HG03457 (cell line): ENCODE measurements around the gene RABGGTA.

Experiments
- ATAC-seq: cut with Tn5 transposase; IDR thresholded peaks from one replicate; pipeline ENCODE4 v1.9.1; 2021; ENCODE audit warnings: moderate number of reproducible peaks; ENCODE audit not compliant: unreplicated experiment

Gene RABGGTA

DNA sequence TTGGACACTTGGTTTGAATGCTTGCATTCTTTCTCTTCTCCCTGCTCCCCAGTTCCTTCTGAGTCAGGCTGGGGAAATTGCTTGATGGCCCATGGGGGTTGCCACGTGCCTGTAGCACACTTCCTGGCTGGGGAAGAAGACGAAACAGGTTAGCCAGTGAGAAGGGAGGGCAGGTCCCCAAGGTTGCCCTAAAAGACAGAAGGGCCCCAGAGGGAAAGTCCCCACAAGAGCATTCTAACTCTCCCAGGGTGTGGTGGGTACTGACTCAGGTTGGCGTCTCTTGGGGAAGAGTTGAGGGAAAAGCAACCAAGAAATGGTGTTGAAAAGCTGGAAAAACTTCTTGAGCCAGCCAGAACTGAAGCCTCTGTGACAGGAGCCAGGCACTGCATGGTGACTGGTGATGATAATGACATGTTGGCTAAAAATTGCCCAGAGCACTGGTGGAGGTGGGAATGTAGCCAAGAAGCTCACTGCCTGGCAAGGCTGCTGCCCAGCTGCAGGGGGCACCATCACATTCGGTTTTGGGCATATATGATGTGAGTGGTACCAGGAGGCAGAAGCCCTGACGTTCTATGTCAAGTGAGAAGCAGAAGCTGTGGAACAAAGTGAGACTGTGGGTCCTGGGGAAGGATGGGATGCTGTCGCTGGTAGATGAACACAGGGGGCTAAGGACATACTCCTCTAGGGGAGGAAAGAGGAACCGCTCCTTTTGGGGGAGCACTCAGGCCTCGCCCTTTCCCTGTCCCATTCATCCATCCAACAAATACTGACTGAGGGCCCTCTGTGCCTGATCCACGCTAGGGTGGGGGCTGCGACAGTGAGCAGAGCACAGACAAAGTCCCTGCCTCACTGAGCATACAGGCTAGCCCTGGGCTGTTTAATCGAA is 8.1 kb upstream of the RABGGTA start:
- ATAC-seq: no peak

DNA sequence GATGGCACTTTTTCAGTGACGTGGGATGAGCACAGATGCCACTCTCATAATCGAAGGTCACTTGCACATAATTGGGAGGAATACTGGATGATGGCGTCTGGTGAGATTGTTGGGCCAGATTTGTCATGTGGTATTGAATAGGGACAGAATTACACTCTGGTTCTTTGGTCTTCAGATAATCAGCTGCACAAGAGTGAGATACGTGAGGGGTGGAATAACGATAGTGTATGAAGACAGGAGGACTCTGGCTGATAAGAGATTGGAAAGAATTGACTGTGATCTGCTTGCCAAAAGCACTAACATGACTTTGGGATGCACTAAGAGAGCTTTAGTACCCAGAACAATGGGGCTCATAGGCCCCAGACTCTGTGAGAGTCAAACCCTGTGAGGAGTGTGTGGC is 7.0 kb upstream of the RABGGTA start:
- ATAC-seq: no peak

- no peak for ATAC-seq
Measured at GRCh38 chr14:24277606-24278321, 6.4 kb upstream of the RABGGTA start.

GRCh38 chr14:24277071-24277470 is 5.7 kb upstream of the RABGGTA start:
- no peak for ATAC-seq

GRCh38 chr14:24274101-24274543 is 2.7 kb upstream of the RABGGTA start:
- peak; percentile 42 for ATAC-seq

DNA sequence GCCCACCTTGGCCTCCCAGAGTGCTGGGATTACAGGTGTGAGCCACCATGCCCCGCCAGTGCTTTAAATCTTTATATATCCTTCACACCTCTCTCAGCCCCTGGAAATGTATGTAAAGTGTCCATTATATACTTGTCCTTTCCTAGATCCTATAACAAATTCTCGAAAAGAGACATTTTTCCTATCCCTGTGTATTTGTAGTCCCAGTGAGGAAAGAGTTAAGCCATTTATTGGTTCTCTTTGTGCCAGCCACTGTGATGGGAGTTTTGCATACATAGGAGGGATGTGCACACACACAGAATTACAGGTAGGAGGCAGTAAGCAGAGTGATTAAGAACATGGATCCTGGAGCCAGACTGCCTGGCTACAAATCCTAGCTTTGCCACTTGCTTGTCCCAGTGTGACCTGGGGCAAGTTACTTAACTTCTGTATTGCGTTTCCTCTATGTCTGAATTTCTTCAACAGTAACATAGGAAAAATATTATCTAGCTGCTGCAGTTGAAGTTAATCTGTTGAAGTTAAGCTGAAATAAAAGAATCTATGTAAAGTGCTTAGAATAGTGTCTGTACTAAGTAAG is 2.1 kb upstream of the RABGGTA start:
- no peak for ATAC-seq

DNA sequence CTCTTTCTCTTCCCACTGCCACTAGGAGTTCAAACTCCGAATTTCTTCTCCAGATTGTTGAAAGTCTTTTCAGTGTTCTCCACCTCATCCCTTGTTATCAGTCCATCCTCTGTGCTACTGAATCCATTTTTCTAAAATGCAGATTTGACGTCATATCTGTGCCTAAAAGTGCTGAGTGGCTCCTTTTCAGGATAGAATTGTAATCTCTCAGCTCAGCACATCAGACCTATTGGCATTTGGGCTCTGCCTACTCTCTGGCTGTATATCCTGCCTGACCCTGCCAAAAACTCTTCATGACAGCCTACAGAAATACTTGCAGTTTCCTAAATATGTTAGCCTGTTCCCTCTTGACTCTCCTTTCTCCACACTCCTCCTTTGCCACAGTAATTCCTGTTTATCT is 1.1 kb upstream of the RABGGTA start:
- no peak for ATAC-seq

DNA sequence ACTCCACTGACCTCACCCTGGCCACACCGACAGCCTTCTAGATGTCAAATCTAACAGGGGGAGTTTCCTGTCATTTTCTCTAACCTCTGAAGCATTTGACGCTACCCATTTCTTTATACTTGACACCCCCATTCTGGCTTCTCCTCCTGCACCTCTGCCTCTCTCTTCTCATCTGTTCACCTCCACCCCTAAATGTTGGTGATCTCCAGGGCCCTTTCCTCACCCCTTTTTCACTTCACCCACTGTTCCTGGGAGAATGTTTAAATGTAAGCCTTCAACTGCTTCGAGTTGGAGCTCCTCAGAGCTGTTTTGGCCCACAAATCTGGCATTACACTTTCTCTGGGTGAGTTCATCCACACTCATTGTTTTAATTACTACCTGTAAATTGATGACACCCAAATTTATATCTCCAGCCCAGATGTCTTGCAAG is 452 bp upstream of the RABGGTA start:
- ATAC-seq: no peak

DNA sequence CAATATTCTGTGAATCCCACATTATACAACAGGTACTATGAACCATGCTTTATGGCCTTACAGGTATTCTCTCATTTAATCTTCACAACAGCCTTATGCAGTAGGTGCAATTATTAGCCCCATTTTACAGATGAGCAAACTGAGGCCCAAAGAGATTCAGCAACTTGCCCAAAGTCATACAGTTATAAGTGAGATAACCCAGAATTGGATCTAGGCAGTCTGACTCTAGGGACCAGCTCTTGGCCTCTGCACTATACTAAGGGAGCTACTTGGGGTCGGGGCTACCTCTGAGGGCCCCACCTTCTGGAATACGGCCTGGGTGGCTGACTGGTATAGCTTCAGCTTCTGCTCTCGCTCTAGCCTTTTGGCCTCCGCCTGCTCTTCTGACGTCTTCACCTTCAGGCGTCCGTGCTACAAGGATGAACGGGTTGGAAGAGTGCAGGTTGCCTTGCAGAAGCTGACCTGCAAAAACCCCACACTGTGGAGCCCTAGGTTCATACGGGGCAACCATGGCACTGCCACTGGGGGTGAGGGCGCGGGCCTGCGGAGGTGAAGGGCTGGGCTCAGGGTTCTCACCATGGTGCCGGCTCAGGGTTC is 762 bp downstream of the RABGGTA start:
- no peak for ATAC-seq

GRCh38 chr14:24269910-24270536 is 1.4 kb downstream of the RABGGTA start:
- ATAC-seq: no peak

DNA sequence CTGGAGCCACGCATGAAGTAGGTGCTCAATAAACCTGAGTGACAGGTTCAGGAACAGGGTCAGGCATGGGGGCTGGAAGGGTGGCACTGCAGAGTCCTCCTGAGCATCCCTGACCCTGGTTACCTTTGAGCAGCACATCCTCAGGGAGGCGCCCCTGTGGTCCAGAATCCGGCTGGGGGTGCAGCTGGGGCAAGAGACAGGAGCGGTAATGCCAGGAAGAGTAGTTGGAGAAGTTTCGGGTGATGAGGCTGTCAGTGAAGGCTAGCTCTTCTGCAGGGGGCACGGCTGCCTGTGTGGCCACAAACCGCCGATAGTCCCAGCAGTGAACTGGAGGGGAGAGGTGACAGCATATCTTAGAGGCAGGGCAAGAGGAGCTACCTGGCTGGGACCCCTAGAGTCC is 2.0 kb downstream of the RABGGTA start:
- no peak for ATAC-seq

- no peak for ATAC-seq
Measured at GRCh38 chr14:24268225-24268624, 3.2 kb downstream of the RABGGTA start.

GRCh38 chr14:24267516-24267915 is 3.9 kb downstream of the RABGGTA start:
- no peak for ATAC-seq

- ATAC-seq: no peak
Measured at GRCh38 chr14:24266344-24267244, 4.8 kb downstream of the RABGGTA start.

DNA sequence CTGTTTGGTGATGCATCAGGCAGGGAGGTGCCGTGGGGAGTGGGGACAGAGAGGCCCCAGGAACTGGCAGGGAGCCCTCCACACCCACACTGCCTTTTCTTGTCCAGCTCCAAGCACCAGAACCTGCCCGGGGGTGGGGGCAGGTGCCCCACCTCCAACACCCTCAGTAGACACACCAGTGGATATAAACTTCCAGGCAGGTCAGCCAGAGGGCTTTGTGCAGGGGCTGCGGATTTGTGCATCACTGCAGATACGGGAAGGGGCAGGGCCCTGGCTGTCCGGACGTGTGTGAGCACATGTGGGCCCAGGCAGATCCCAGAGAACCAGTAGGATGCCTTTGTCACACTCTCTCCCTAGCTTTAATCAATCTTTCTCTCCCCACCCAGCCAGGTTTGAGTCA is 7.1 kb downstream of the RABGGTA start:
- ATAC-seq: no peak

- no peak for ATAC-seq
Measured at GRCh38 chr14:24263848-24264247, 7.5 kb downstream of the RABGGTA start.

DNA sequence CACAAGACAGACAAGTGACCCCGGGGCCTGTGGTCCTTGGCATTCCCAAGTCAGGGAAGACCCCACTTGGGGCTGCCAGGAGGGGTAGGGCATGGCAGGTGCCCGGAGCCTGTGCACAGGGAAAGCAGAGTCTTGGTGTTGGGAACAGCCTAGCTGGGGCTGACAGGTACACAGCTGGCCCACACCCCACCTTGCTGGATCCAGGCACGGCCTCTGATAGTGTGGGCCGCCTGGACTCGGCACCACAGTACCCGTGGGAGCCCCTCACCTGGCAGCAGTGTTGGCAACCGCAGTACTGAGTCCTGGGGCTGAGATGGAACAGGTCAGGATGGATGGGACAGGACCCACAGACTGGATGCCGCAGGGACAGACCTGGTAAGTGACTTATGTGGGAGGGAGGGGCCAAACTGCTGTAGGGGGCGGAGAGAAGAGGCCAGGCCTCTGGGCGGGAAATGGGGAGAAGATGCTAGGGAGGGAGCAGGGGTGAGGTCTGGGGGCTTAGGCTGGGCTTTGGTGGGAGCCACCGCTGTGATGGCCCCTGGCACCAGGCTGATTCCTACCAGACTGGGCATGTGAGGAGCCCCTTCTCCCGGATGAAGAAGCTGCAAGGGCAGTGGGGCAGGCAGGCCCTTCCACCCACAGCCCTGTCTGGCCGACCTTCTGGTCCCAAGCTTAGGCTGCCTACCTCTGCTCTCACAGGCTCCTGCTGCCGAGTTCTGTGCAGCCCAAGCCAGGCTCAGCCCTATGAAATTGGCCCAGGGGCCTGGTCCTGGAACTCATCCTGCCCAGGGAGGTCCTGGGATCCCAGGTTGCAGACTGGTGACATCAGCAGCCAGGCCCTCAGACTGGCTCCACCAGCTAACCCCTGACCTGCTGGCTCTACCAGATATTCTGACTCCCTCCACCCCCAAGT is 8.3 kb downstream of the RABGGTA start, which contains the start of gene TGM1:
Gene TGM1, minus strand, starts transcription at position 357 of the 913 bp plus-strand sequence. CDS start 825 bp downstream, outside the sequence.
- ATAC-seq: no peak

GRCh38 chr14:24261969-24262327 is 9.4 kb downstream of the RABGGTA start:
- no peak for ATAC-seq
